ENCODE measurements around the gene AKAP12. TPM values are rescaled to one million over a fixed set of nuclear protein-coding genes. Genes with fewer than 3 reads are reported as not detected.
A peak's percentile ranks its signal among the peaks of the same experiment; 100 is the strongest.
"Not testable (repeated sequence)": the region's sequence is repeated elsewhere in the genome, so short reads cannot be mapped to it uniquely, and the experiment has no call there.

Gene AKAP12
- total RNA-seq, 1 donor from 2014 or later = 430 TPM

GRCh38 chr6:151307501-151307900 lies 67.7 kb downstream of the AKAP12 start:
- no peak for TF ChIP-seq CTCF (conservative IDR thresholded peaks at IDR 0.05; ENCODE audit: low read depth, low read length)
- no peak overlapping the region for H3K4me3 ChIP-seq (ENCODE audit: low read depth, low read length)
- no peak for DNase-seq (ENCODE audit: low read depth)

- H3K4me3 ChIP-seq (ENCODE audit: low read depth, low read length) = no peak overlapping the region
- no peak for TF ChIP-seq CTCF (conservative IDR thresholded peaks at IDR 0.05; ENCODE audit: low read depth, low read length)
- no peak for DNase-seq (ENCODE audit: low read depth)
Measured at GRCh38 chr6:151309619-151310018, 69.9 kb downstream of the AKAP12 start.

GRCh38 chr6:151310279-151310678 lies 70.5 kb downstream of the AKAP12 start:
- H3K4me3 ChIP-seq (ENCODE audit: low read depth, low read length) = no peak overlapping the region
- no peak for DNase-seq (ENCODE audit: low read depth)
- no peak for TF ChIP-seq CTCF (conservative IDR thresholded peaks at IDR 0.05; ENCODE audit: low read depth, low read length)

GRCh38 chr6:151310852-151311767 lies 71.3 kb downstream of the AKAP12 start:
- TF ChIP-seq CTCF (conservative IDR thresholded peaks at IDR 0.05; ENCODE audit: low read depth, low read length) = no peak
- DNase-seq (ENCODE audit: low read depth) = no peak
- no peak overlapping the region for H3K4me3 ChIP-seq (ENCODE audit: low read depth, low read length)

GRCh38 chr6:151313066-151313491 lies 73.3 kb downstream of the AKAP12 start:
- no peak for TF ChIP-seq CTCF (conservative IDR thresholded peaks at IDR 0.05; ENCODE audit: low read depth, low read length)
- no peak for DNase-seq (ENCODE audit: low read depth)
- no peak overlapping the region for H3K4me3 ChIP-seq (ENCODE audit: low read depth, low read length)

- DNase-seq (ENCODE audit: low read depth); H3K4me3 ChIP-seq (ENCODE audit: low read depth, low read length): not testable (repeated sequence)
Measured at GRCh38 chr6:151315661-151316060, 75.9 kb downstream of the AKAP12 start.

GRCh38 chr6:151317103-151317994 lies 77.6 kb downstream of the AKAP12 start:
- peak; percentile 83 for DNase-seq (ENCODE audit: low read depth)
- H3K4me3 ChIP-seq (ENCODE audit: low read depth, low read length) = no peak overlapping the region
- TF ChIP-seq CTCF (conservative IDR thresholded peaks at IDR 0.05; ENCODE audit: low read depth, low read length) = no peak

Data from epithelial cell of proximal tubule (primary cell).